Heart left ventricle (tissue), 13 donors: ENCODE results near the gene PHLDA2.

Source experiments
- CTCF ChIP-seq, 12 donors: fragments of 200-600 bp; sonication (generic) in 4 of 12; IDR thresholded peaks; one replicate each; pipeline versions ENCODE4 v1.5.0 to v1.8.0; 2018 to 2022; ENCODE audit warnings: antibody characterized with exemption in 12 of 12, mild to moderate bottlenecking in 5 of 12
- POLR2A ChIP-seq, 2 donors: fragments of 450-650 bp; IDR thresholded peaks; one replicate each; pipeline ENCODE4 v1.6.1; 2017; ENCODE audit warnings: antibody characterized with exemption in 2 of 2, mild to moderate bottlenecking in 2 of 2, moderate library complexity in 2 of 2
- donor health status: ischemic (EF 13 %, LVEDD 7.1; RV severe dilation, severe dysfunction).
- donor health status: DM: no; HTN: yes; CAD: no.
- donor health status: DM: no; HTN: no; CAD: no.
- donor health status: ischemic (EF 25% LVEDD 6.9; RV normal size, moderate dysfunction).
- donor health status: ischemic (EF 25% LVEDD 5.7; RV mildly dilated, moderate dysfunction).
- donor health status: ischemic (EF 35%, LVEDD 5.7; RV mildly dilated, moderate dysfunction).
- donor health status: nonischemic (EF 11% LVEDD 7.7; RV severe dilation, severe dysfunction).
- donor health status: DM: yes; HTN: yes; CAD: no.
- donor health status: PGD.
- donor health status: ischemic (EF 29% LVEDD 5.4; RV normal size, mild dysfunction).
- donor health status: nonischemic (EF 23%, LVEDD 6.1; RV moderate dilation, normal function).

GRCh38 chr11:2976294-2977063 lies 47.3 kb upstream of the PHLDA2 start:
- TF ChIP-seq CTCF (IDR thresholded peaks at IDR 0.05): no peak
- no peak for TF ChIP-seq POLR2A (IDR thresholded peaks at IDR 0.05)
